HFFc6 (cell line): ENCODE measurements around the gene UPF3A. TPM values are rescaled to one million over a fixed set of nuclear protein-coding genes. Genes with fewer than 3 reads are reported as not detected.

Source experiments
- DNase-seq: peaks from one replicate; pipeline ENCODE4 v3.0.0-alpha.2; 2018
- H3K27ac Mint-ChIP-seq: 2 replicates; pipeline ENCODE4 v1.8.0; 2020; ENCODE audit warnings: mild to moderate bottlenecking, mixed read lengths
- H3K27me3 Mint-ChIP-seq: 2 replicates; pipeline ENCODE4 v1.8.0; 2021; ENCODE audit warnings: mild to moderate bottlenecking, moderate library complexity, mixed read lengths; ENCODE audit not compliant: insufficient read depth
- H3K36me3 Mint-ChIP-seq: 2 replicates; pipeline ENCODE4 v1.8.0; 2021; ENCODE audit warnings: low read depth, mixed read lengths
- H3K4me1 Mint-ChIP-seq: 2 replicates; pipeline ENCODE4 v1.8.0; 2020; ENCODE audit warnings: low read depth, mixed read lengths
- H3K4me3 Mint-ChIP-seq: 2 replicates; pipeline ENCODE4 v1.8.0; 2020; ENCODE audit warnings: mild to moderate bottlenecking, moderate library complexity, mixed read lengths
- H3K9me3 Mint-ChIP-seq: 2 replicates; pipeline ENCODE4 v1.8.0; 2020; ENCODE audit warnings: mild to moderate bottlenecking, mixed read lengths
- total RNA-seq, 6 experiments: library from RNA; stranded (reverse); fragmentation: NEBNext Ultra II Directional; extraction: Animal tissue kit (Norgen Biotek cat#: 25700); gene quantifications; 2 replicates in 1 of 6; 3 replicates in 5 of 6; pipeline ENCODE4 v1.2.3, GENCODE V29; 2021
- TF ChIP-seq, protein P1 (sequence below): fragments of 200-600 bp; sonication (generic); IDR thresholded peaks from 2 replicates; pipeline ENCODE4 v1.5.0; 2021; ENCODE audit warnings: antibody characterized with exemption, mild to moderate bottlenecking

The UPF3A gene
- total RNA-seq, 6 experiments from 2014 or later, result 32.4 to 42.9 (median 39.8) TPM

DNA sequence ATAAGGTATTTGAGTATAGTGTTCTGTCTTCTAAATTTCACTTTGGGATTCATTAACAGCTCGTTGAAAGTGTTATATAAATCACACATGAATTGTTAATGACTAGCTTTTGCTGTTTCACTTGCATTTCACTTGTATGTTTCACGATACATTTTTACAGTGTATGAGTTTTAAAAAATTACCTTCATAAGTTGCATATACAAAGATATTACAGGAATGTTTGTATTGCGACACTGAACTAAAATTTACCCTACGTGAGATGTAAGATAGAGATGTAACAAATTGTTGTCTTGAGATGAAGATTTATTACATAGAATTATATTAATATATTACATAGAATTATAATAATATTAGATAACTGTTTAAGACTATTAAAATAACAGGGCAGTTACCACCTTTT is 45.2 kb upstream of the UPF3A start:
- TF ChIP-seq, protein P1, sequence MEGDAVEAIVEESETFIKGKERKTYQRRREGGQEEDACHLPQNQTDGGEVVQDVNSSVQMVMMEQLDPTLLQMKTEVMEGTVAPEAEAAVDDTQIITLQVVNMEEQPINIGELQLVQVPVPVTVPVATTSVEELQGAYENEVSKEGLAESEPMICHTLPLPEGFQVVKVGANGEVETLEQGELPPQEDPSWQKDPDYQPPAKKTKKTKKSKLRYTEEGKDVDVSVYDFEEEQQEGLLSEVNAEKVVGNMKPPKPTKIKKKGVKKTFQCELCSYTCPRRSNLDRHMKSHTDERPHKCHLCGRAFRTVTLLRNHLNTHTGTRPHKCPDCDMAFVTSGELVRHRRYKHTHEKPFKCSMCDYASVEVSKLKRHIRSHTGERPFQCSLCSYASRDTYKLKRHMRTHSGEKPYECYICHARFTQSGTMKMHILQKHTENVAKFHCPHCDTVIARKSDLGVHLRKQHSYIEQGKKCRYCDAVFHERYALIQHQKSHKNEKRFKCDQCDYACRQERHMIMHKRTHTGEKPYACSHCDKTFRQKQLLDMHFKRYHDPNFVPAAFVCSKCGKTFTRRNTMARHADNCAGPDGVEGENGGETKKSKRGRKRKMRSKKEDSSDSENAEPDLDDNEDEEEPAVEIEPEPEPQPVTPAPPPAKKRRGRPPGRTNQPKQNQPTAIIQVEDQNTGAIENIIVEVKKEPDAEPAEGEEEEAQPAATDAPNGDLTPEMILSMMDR, result no peak
- peak overlapping the region; percentile 80 for H3K27ac Mint-ChIP-seq
- no peaks in the 10 kb centered on the region; the same call in 1 of the 2 replicates for H3K27me3 Mint-ChIP-seq
- peaks cover 19% of the 10 kb centered on the region for H3K4me1 Mint-ChIP-seq
- no peaks in the 10 kb centered on the region for H3K9me3 Mint-ChIP-seq
- H3K36me3 Mint-ChIP-seq, result peaks cover 29% of the 10 kb centered on the region
- peak overlapping the region; percentile 90 for H3K4me3 Mint-ChIP-seq
- DNase-seq, result no peak

DNA sequence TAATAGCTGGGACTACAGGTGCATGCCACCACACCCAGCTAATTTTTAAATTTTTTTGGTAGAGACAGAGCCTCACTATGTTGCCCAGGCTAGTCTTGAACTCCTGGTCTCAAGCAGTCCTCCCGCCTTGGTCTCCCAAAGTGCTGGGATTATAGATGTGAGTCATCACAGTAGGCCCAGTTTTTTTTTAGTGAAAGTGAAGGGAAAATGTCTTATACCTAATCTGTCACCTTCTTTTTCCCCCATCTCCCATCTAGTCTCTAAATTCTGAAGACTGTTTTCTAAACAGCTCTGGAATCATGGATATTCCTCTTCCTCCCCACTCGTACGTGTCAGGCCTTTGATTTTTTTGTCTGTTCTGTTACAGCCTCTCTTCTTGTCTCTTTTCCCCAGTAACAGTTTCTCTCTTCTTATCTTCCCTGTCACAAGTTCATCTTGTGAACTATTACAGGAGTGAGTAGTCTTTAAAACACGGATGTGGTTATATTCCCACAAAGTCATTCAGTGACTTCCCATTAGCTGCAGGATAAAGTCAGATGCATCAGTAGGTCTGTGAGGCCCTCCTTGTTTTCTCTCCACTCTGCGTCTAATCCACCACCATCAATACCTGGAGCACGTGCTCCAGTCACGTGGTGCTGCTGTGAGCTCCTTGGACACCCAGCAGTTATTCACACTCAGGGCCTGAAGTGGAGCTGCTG is 43.8 kb upstream of the UPF3A start:
- H3K4me1 Mint-ChIP-seq, result peaks cover 23% of the 10 kb centered on the region
- H3K9me3 Mint-ChIP-seq, result no peaks in the 10 kb centered on the region
- TF ChIP-seq, protein P1, result no peak
- H3K27ac Mint-ChIP-seq, result peak overlapping the region; percentile 60
- DNase-seq, result no peak
- H3K4me3 Mint-ChIP-seq, result peak overlapping the region; percentile 28; the same call in 1 of the 2 replicates
- H3K27me3 Mint-ChIP-seq, result no peaks in the 10 kb centered on the region; the same call in 1 of the 2 replicates
- H3K36me3 Mint-ChIP-seq, result peaks cover 42% of the 10 kb centered on the region

DNA sequence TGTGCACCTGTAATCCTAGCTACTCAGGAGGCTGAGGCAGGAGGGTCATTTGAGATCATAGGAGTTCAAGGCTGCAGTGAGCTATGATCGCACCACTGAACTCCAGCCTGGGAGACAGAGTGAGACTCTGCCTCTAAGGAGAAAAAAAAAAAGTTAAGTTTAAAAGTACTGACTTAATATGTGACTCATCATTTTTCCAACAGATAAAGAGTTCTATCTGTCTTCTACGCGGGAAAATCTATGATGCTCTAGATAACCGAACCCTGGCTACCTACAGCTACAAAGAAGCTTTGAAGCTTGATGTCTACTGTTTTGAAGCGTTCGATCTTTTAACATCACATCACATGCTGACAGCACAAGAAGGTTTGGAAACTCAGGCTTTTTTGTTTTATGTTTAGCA is 39.5 kb upstream of the UPF3A start:
- no peak for DNase-seq
- peak overlapping the region; percentile 33; the same call in 1 of the 2 replicates for H3K27ac Mint-ChIP-seq
- H3K4me1 Mint-ChIP-seq, result peaks cover 23% of the 10 kb centered on the region
- TF ChIP-seq, protein P1, result no peak
- H3K9me3 Mint-ChIP-seq, result no peaks in the 10 kb centered on the region
- peaks cover 69% of the 10 kb centered on the region for H3K36me3 Mint-ChIP-seq
- H3K4me3 Mint-ChIP-seq, result no peak overlapping the region
- H3K27me3 Mint-ChIP-seq, result no peaks in the 10 kb centered on the region; the same call in 1 of the 2 replicates

DNA sequence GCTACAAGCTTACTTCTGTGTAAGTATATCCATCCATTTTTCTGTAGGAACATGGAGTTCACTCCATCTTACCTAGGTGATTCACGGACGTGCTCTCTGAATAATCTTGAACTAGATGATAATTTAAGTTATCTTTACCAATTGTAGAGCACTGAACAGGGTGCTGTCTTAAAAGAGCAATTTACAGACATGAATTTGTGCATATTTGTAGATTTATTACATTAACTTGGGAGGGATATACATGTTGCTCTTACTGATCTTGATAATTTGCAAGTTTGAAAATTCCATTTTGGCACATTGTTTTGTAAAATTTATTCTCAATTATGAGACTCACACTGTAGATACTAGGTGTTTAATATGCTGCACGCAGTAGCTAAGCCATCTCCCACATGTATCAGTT is 37.4 kb upstream of the UPF3A start:
- peaks cover 67% of the 10 kb centered on the region for H3K36me3 Mint-ChIP-seq

DNA sequence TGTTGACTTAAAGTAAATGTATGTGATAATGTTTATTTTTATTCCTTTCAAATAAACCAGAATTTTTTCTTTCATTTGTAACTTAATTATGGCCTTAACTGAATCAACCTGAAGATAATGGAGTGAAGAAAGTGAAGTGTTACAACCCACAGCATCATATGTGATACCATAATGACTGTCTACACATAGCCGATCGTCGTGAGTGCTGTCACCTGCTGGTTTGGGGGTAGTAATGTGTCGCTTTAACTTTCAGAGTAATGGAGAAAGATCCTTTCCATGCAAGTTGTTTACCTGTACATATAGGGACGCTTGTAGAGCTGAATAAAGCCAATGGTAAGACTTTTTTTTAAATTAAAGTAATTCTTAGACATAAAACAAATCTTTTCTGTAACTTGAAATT is 36.8 kb upstream of the UPF3A start:
- no peak for DNase-seq
- peaks cover 35% of the 10 kb centered on the region for H3K4me1 Mint-ChIP-seq
- H3K27ac Mint-ChIP-seq, result no peak overlapping the region
- peaks cover 69% of the 10 kb centered on the region for H3K36me3 Mint-ChIP-seq
- no peak overlapping the region for H3K4me3 Mint-ChIP-seq
- TF ChIP-seq, protein P1, result no peak
- H3K27me3 Mint-ChIP-seq, result no peaks in the 10 kb centered on the region; the same call in 1 of the 2 replicates
- H3K9me3 Mint-ChIP-seq, result no peaks in the 10 kb centered on the region

More for the DNA sequence above, 37.4 kb upstream of the UPF3A start:
- DNase-seq, result no peak
- Mint-ChIP-seq H3K9me3 (no peaks in the 10 kb centered on the region), H3K4me3 (no peak overlapping the region), H3K27ac (no peak overlapping the region; the same call in 1 of the 2 replicates), H3K4me1 (peaks cover 35% of the 10 kb centered on the region), H3K27me3 (no peaks in the 10 kb centered on the region; the same call in 1 of the 2 replicates)
- TF ChIP-seq, protein P1, result no peak
